HepG2 (cell line): ENCODE data around the gene OTUB2. TPM values are rescaled to one million over a fixed set of nuclear protein-coding genes. Genes with fewer than 3 reads are reported as not detected.

Experiments used
- ATF1 ChIP-seq: IDR thresholded peaks from 2 replicates; pipeline ENCODE4 v1.6.1; 2016; ENCODE audit warnings: mild to moderate bottlenecking, control low read depth
- BCLAF1 ChIP-seq: fragments of 450-650 bp; IDR thresholded peaks from 2 replicates; pipeline ENCODE4 v1.6.1; 2017; ENCODE audit warnings: mild to moderate bottlenecking
- DNMT1 ChIP-seq: sonication (generic); formaldehyde crosslinking; IDR thresholded peaks from 2 replicates; pipeline ENCODE4 v1.5.1; 2020; ENCODE audit warnings: mild to moderate bottlenecking, missing genetic modification reagents
- ELF4 ChIP-seq: sonication (generic); formaldehyde crosslinking; IDR thresholded peaks from 2 replicates; pipeline ENCODE4 v1.5.0; 2020; ENCODE audit warnings: missing genetic modification reagents, mild to moderate bottlenecking, moderate library complexity, borderline replicate concordance
- FOXK1 ChIP-seq: sonication (generic); formaldehyde crosslinking; IDR thresholded peaks from 2 replicates; pipeline ENCODE4 v1.4.0; 2020; ENCODE audit warnings: low read depth, missing genetic modification reagents, borderline replicate concordance
- GMEB2 ChIP-seq: IDR thresholded peaks from 2 replicates; pipeline ENCODE4 v1.6.1; 2016; ENCODE audit warnings: missing biosample characterization, missing genetic modification reagents, low read depth
- HDAC1 ChIP-seq: sonication (generic); formaldehyde crosslinking; IDR thresholded peaks from 2 replicates; pipeline ENCODE4 v1.5.1; 2020; ENCODE audit warnings: mild to moderate bottlenecking, missing genetic modification reagents
- IRX3 ChIP-seq: sonication (generic); formaldehyde crosslinking; IDR thresholded peaks from 2 replicates; pipeline ENCODE4 v1.8.1; 2023; ENCODE audit warnings: mild to moderate bottlenecking, low read depth, missing genetic modification reagents, borderline replicate concordance
- KDM1A ChIP-seq: IDR thresholded peaks from 2 replicates; pipeline ENCODE4 v1.6.1; 2016; ENCODE audit warnings: missing compliant biosample characterization
- LRRFIP1 ChIP-seq: sonication (generic); formaldehyde crosslinking; conservative IDR thresholded peaks from 2 replicates; pipeline ENCODE4 v1.4.0; 2020; ENCODE audit warnings: missing genetic modification reagents
- MATR3 ChIP-seq: sonication (generic); formaldehyde crosslinking; IDR thresholded peaks from 2 replicates; pipeline ENCODE4 v1.4.0; 2020; ENCODE audit warnings: missing genetic modification reagents
- PHF21A ChIP-seq: sonication (generic); formaldehyde crosslinking; IDR thresholded peaks from 2 replicates; pipeline ENCODE4 v1.5.0; 2020; ENCODE audit warnings: mild to moderate bottlenecking, missing genetic modification reagents
- ZBTB7B ChIP-seq: sonication (generic); formaldehyde crosslinking; IDR thresholded peaks from 2 replicates; pipeline ENCODE4 v1.4.0; 2020; ENCODE audit warnings: missing genetic modification reagents
- ZNF136 ChIP-seq: sonication (generic); formaldehyde crosslinking; IDR thresholded peaks from 2 replicates; pipeline ENCODE4 v1.8.1; 2022; ENCODE audit warnings: low read depth, mild to moderate bottlenecking, moderate library complexity, missing genetic modification reagents
- ZNF3 ChIP-seq: IDR thresholded peaks from 2 replicates; pipeline ENCODE4 v1.7.0; 2017; ENCODE audit warnings: inconsistent platforms
- polyA plus RNA-seq, 8 experiments: library from polyadenylated mRNA; depleted of rRNA in 3 of 8; stranded (reverse) in 7 of 8; unstranded in 1 of 8; fragments of >200 nt; fragmentation: Illumina TruSeq in 4 of 8; extraction: Trizol in 4 of 8; gene quantifications; 2 replicates each; pipeline versions ENCODE4 v1.2.1 to v1.2.3, GENCODE V29; 2011 to 2016; ENCODE audit warnings: low read depth in 4 of 8, missing spikeins in 1 of 8, mixed read lengths in 1 of 8; ENCODE audit not compliant: insufficient read depth in 1 of 8
- total RNA-seq, 5 experiments: library from RNA; depleted of rRNA; stranded (reverse); fragments of >200 nt; fragmentation: Illumina TruSeq; extraction: Trizol; gene quantifications; 2 replicates each; pipeline ENCODE4 v1.2.3, GENCODE V29; 2016; ENCODE audit warnings: low read depth in 1 of 5
- TF ChIP-seq, protein P1 (sequence below): IDR thresholded peaks from 2 replicates; pipeline ENCODE4 v1.6.1; 2016; ENCODE audit warnings: missing genetic modification reagents, missing compliant biosample characterization
- TF ChIP-seq, protein P2 (sequence below): sonication (generic); formaldehyde crosslinking; IDR thresholded peaks from 2 replicates; pipeline ENCODE4 v1.5.0; 2020; ENCODE audit warnings: mild to moderate bottlenecking, missing genetic modification reagents
- TF ChIP-seq, protein P3 (sequence below), 2 experiments: fragments of 450-650 bp in 1 of 2; sonication (generic) in 1 of 2; formaldehyde crosslinking; IDR thresholded peaks; 2 replicates each; pipeline versions ENCODE4 v1.5.0 to v1.8.0; 2020 to 2022; ENCODE audit warnings: mild to moderate bottlenecking in 1 of 2, missing genetic modification reagents in 1 of 2
- TF ChIP-seq, protein P4 (sequence below): sonication (generic); formaldehyde crosslinking; IDR thresholded peaks from 2 replicates; pipeline ENCODE4 v1.5.0; 2020; ENCODE audit warnings: mild to moderate bottlenecking, low read depth, missing genetic modification reagents, borderline replicate concordance

OTUB2 gene
- total and polyA plus RNA-seq, 2 of the 13 experiments (the other 11 are each of a cell fraction or from before 2014, with no cell fraction given): 2.2 to 2.4 TPM

GRCh38 chr14:94036313-94037167 lies 10.4 kb downstream of the OTUB2 start (continued):
- TF ChIP-seq, protein P1, sequence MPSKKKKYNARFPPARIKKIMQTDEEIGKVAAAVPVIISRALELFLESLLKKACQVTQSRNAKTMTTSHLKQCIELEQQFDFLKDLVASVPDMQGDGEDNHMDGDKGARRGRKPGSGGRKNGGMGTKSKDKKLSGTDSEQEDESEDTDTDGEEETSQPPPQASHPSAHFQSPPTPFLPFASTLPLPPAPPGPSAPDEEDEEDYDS (CRISPR knock-in tag): no peak
- no peak for TF ChIP-seq PHF21A (CRISPR knock-in tag)
- TF ChIP-seq, protein P2, sequence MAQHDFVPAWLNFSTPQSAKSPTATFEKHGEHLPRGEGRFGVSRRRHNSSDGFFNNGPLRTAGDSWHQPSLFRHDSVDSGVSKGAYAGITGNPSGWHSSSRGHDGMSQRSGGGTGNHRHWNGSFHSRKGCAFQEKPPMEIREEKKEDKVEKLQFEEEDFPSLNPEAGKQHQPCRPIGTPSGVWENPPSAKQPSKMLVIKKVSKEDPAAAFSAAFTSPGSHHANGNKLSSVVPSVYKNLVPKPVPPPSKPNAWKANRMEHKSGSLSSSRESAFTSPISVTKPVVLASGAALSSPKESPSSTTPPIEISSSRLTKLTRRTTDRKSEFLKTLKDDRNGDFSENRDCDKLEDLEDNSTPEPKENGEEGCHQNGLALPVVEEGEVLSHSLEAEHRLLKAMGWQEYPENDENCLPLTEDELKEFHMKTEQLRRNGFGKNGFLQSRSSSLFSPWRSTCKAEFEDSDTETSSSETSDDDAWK: no peak
- TF ChIP-seq BCLAF1: no peak
- TF ChIP-seq HDAC1 (CRISPR knock-in tag): no peak
- TF ChIP-seq ZNF136 (CRISPR knock-in tag): no peak
- TF ChIP-seq ZNF3 (CRISPR knock-in tag): no peak
- no peak for TF ChIP-seq LRRFIP1 (CRISPR knock-in tag)
- TF ChIP-seq DNMT1 (CRISPR knock-in tag): no peak
- TF ChIP-seq IRX3: no peak
- no peak for TF ChIP-seq ATF1
- no peak for TF ChIP-seq MATR3
- TF ChIP-seq KDM1A (CRISPR knock-in tag): no peak
- TF ChIP-seq ZBTB7B (CRISPR knock-in tag): no peak
- no peak for TF ChIP-seq ELF4 (CRISPR knock-in tag)
- no peak for TF ChIP-seq GMEB2 (CRISPR knock-in tag)
- TF ChIP-seq, protein P3, sequence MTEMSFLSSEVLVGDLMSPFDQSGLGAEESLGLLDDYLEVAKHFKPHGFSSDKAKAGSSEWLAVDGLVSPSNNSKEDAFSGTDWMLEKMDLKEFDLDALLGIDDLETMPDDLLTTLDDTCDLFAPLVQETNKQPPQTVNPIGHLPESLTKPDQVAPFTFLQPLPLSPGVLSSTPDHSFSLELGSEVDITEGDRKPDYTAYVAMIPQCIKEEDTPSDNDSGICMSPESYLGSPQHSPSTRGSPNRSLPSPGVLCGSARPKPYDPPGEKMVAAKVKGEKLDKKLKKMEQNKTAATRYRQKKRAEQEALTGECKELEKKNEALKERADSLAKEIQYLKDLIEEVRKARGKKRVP (CRISPR knock-in tag; IDR thresholded peaks at IDR 0.05): no peak
- TF ChIP-seq, protein P4, sequence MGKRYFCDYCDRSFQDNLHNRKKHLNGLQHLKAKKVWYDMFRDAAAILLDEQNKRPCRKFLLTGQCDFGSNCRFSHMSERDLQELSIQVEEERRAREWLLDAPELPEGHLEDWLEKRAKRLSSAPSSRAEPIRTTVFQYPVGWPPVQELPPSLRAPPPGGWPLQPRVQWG (CRISPR knock-in tag): no peak
- no peak for TF ChIP-seq FOXK1 (CRISPR knock-in tag)
